GM19351 (cell line): ENCODE results near the gene ITGB3.

ENCODE experiments used
- ATAC-seq: cut with Tn5 transposase; IDR thresholded peaks from one replicate; pipeline ENCODE4 v1.9.1; 2021; ENCODE audit warnings: mild to moderate bottlenecking, moderate library complexity; ENCODE audit not compliant: unreplicated experiment

Gene ITGB3

GRCh38 chr17:47325176-47325575 lies 71.5 kb downstream of the ITGB3 start:
- ATAC-seq = no peak

DNA sequence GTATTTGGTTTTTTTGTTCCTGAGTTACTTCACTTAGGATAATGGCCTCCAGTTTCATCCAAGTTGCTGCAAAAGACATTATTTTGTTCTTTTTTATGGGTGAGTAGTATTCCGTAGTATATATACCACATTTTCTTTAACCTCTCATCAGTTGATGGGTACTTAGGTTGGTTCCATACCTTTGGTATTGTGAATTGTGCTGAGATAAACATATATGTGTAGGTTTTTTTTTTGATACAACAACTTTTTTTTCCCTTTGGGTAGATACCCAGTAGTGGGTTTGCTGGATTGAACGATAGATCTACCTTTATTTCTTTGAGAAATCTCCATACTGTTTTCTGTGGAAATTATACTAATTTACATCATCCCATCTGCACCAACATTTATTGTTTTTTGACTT lies 76.9 kb downstream of the ITGB3 start:
- ATAC-seq = no peak

GRCh38 chr17:47332287-47332686 lies 78.7 kb downstream of the ITGB3 start:
- no peak for ATAC-seq

GRCh38 chr17:47335101-47335936 lies 81.7 kb downstream of the ITGB3 start:
- no peak for ATAC-seq

DNA sequence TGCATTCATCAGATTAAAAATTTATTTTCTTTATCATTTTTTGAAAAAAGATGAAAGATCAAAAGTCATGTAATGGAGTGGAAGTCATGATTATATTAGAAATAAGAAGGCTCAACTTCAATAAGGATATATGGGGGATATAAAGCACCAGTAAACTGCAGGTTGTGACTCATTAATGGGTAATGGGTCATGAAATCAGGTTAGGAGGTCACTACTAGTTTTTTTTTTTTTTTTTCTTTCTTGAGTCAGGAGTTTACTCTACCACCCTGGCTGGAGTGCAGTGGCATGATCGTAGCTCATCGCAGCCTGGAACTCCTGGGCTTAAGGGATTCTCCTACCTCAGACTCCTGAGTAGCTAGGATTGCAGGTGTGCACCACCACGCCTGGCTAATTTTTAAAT lies 84.4 kb downstream of the ITGB3 start:
- no peak for ATAC-seq

- no peak for ATAC-seq
Measured at GRCh38 chr17:47352848-47353247, 99.2 kb downstream of the ITGB3 start.

GRCh38 chr17:47358652-47359051 lies 105.0 kb downstream of the ITGB3 start:
- no peak for ATAC-seq
